Stimulated activated naive CD4-positive, alpha-beta T cell treated with Interleukin-2 at 50 U/mL for 16 hours (primary cell): Measurements from ENCODE around the gene VRK1.
"Not testable (repeated sequence)": the region's sequence is repeated elsewhere in the genome, so short reads cannot be mapped to it uniquely, and the experiment has no call there.

Experiments
- DNase-seq: peaks from one replicate; lab custom pipeline; 2025; lab: John Stamatoyannopoulos, UW

The VRK1 gene

DNA sequence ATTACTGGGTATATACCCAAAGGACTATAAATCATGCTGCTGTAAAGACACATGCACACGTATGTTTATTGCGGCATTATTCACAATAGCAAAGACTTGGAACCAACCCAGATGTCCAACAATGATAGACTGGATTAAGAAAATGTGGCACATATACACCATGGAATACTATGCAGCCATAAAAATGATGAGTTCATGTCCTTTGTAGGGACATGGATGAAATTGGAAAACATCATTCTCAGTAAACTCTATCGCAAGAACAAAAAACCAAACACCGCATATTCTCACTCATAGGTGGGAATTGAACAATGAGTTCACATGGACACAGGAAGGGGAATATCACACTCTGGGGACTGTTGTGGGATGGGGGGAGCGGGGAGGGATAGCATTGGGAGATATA, 86.8 kb downstream of the VRK1 start:
- not testable (repeated sequence) for DNase-seq

DNA sequence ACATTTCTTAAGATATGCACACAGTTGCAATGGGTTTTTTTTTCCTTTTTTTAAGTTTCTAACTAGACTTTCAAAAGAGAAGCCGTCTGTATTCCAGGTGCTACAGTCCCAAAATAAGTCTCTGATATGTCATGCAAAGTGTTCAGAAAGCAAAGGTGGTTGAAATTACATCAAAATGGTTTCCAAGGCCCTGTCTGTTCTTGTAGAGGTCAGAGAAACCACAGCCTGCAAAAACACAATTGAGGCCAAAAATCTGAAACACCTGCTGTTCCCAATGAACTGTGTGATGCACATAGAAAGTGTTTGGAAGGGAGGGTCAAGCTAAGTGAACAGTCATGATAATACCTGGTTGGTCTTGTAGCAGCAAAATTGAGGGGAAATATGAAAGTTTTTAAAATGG, 91.0 kb downstream of the VRK1 start:
- no peak for DNase-seq

DNA sequence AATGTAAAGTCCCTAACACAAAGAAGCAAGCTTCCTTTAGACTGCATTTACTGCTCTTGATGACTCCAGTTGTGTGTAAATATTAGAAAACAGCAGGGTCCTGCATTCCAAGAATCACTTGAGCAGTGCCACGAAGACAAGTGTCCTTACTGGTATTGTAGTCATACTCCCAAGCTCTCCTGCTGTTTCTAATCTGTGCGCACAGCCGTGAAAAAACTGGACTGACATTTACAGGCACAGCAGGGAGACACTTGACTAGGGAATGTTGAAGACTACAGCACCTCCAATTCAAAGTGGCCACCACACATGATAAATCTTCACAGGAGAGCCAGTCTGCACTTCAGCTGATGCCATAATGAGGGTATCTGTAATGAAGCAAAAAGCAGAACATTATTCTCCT, 91.4 kb downstream of the VRK1 start:
- DNase-seq, result no peak

DNA sequence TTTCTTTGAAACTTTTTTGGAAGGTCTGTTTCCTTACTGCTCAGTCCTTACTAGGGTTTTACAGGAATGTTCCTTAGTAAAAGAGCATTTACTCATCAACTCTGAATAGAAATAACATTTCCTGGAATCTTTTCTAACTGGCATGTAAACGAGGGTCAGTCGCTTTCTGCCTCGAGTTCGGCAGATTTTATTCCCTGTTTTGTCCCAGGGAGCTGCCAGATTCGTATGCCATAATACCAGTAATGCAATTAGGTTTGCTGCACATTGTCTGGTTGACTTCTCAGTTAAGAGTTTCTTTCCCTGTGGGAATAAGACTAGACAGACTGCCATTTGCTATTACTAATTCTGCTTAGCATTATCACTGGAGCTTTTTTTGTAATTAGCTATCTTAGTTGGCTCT, 91.9 kb downstream of the VRK1 start:
- no peak for DNase-seq

DNA sequence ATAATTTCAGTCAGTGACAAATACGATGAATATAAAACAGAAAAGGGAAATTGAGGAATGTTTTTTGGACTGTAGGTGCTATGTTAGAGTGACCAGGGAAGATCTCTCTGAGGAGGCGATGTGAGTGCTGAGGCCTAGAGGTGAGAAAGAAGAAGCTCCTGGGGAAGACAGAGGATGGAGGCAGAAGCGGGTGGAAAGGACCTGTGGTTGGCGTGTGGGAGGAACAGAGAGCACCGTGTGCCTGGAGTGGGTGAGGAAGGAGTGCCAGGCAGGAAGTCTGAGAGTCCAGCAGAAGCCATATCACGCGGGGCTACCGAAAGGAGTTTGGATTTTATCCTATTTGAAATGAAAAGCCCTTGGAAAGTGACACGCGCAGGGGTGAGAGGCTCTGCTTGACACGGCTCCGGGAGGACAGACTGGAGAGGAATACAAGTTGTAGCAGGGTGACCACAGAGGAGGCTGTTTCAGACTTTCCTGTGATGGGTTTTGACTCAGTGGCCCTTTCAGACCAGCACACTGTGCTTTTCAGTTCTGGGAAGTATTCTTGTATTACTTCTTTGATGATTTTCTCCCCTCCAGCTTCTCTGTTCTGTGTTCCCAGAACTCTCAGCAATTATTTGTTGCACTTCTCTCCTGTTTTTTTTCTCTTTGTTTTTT, 96.9 kb downstream of the VRK1 start:
- DNase-seq, result no peak

DNA sequence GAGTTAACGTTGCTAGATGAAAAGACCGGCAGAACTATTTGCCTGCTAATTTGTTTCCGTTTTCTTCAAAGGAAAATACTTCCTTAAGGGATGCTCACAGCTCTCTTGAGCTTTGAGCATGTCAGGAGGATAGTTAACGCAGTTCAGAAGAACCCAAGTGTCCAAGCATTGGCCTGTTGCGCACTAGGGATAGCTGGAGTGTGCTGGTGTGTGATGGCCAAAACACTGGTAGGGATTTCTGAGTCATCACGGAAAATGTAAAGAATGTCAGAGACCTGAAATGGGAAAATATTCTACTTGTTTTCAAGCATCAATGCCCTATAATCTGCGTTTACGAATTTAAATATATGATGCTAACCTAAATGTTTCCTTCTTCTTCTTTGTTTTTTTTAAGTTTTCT, 97.8 kb downstream of the VRK1 start:
- DNase-seq, result no peak

DNA sequence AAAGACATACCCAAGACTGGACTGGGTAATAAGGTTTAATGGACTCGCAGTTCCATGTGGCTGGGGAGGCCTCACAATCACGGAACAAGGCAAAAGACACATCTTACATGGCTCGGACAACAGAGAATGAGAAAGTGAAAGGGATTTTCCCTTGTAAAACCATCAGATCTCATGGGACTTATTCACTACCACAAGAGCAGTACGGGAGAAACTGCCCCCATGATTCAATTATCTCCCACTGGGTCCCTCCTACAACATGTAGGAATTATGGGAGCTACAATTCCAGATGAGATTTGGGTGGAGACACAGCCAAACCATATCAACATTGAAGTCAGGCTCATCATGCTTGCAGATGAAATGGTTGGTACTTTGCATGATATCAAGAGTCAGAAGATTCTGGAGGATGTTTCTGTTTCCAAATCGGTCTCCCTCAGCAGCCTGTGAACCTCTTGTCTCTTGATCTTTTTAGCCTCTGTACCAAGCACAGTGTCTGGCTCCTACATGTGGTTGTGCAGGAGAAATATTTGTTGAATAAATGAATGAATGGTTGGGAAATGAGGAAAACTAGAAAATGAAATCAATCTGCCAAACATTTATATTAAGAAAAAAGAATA, 98.6 kb downstream of the VRK1 start:
- no peak for DNase-seq

DNA sequence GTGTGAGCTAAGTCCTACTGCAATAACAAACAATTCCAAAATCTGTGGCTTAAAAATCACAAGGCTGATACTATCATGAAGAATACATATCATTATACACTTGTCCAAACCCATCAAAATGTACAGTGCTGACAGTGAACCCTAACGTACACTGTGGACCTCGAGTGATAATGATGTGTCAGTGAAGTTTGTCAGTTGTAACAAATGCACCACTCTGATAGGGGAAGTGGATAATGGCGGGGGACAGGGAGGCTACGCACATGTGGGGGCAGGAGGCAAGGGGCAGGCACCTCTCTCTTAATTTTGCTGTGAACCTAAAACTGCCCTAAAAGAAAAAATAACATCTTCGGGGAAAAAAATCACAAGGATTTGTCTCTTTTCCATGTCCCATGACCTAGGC, 100.0 kb downstream of the VRK1 start:
- DNase-seq, result no peak

DNA sequence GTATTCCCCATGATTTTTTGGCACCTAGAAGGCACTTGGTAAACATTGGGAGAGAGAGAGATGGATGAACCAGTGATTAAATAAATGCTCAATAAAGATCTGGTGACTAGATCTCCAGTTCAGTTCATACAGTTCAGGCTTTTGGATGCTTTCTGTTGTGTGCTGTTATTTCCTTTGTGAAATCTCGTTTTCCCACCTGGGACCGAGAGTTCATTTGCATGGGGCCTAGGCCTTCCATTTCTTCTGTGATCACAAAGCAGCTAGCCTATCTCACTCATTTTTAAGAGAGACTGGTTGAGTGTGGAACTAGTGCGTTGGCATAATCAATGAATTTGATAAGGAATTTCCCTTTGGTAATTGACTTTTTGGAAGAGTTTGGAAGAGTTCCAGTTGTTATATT, 104.0 kb downstream of the VRK1 start:
- no peak for DNase-seq

DNA sequence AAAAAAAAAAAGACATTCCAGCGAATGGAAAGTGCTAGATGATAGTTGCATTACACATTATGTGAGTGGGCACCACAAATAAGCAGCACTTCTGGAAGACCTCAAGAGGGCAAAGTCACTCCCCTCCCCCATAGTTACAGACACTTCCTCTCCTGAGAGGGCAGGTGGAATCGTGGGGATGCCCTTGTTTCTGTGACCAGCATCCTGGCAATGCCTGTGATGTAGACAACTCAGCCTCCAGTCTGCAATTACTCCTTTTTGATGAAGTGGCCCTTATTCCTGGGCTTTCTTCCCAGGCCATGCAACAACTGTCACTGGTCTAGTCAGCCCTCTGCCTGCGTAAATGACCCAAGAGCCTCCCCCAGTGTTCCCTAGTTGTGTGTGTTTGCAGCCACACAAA, 104.8 kb downstream of the VRK1 start:
- DNase-seq, result no peak

DNA sequence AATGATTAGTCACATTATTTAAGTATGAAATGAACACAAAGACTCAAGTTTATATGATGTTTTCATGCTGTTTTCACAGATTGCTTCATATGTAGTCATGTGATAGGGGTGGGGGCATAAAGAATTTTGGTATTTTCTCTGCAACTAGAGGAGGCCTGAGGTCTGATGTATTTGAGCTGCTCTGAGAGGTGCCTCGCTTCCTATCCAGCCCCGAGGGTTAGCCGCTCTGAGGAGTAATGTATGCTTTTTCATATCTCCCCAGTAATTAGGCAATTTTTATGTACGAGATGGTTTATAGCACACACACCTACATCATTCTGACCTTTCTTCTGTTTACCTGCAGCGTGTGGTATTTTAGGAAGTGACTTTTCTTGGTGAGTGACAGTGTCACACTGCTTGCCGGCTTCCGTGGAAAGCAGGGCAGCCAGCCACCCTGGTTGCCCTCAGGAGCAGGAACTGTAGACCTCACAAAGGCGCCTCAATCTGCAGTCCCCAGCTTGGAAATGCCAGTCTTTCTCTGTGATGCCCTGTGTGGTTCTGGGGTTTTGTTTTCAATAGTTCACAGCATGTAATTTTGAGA, 106.4 kb downstream of the VRK1 start:
- no peak for DNase-seq

DNA sequence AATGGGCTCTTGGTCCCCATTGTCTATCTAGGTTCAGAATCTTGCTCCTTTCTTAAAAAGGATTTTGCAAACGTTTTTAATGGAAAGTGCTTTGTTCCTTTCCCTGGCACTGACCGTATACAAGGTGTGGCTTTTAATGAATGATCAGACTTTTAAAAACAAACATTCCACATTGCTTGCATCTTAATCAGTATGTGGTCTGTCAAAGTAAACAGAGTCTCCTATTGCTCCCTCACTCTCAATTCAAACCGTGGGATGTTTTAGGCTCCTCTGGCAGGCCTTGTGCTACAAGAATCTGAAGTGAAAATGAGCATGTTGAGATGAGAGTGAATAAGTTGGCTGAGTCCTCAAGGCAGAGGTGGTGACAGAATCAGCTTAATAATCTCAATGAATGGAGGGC, 107.0 kb downstream of the VRK1 start:
- DNase-seq, result no peak

DNA sequence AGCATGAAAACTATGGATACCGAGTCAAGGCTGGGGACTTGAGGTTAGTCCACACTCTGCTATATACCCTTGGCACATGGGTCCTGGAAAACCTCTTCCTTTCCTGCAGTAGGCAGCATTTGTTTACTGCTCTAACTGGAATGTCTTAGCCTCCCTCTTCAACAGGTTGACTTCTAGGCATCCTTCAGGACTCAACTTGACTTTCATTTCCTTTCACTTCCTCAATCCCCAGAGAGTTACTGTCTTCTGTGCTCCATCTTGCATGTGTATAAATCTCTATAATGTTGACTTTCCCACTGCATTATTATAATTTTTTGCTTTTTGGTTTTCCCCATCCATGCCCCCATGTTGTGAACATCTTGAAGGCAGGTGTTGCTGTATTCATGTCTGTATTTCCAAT, 107.9 kb downstream of the VRK1 start:
- no peak for DNase-seq

DNA sequence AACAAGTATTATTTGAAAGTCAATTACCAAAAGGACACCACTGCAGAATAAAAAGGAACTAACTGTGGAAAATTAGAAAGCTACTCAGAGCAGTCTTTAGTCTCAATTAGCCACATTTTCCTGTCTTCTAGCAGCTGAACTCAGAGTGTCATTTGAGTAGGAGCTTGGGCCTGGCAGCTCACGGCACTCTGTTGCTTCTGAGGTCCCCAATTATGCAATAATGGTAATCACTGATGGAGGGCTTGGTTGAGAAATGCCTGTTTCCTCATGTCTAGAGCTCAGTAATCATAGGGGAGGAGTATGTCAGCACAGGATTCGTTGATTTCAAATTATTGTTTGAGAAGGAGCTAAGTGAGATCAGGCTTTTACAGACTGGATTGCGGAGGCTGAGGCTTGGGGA, 108.6 kb downstream of the VRK1 start:
- no peak for DNase-seq

DNA sequence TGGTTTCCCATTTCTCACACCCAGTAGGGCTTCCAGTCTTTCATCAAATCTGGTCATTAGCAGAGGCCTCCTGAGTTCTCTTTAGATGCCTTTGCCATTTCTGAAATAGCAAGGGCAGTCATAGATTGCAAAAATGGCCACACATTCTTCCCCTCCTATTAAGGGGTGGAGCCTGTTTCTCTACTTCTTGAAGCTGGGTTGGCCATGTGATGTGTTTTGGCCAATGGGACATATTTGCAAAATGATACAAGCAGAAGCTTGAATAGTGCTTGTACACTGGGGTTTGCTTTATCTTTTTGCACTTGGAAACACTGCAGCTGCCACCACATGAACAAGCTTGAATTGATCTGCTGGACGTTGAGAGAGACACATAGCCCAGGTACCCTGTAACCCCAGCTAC, 109.3 kb downstream of the VRK1 start:
- no peak for DNase-seq

DNA sequence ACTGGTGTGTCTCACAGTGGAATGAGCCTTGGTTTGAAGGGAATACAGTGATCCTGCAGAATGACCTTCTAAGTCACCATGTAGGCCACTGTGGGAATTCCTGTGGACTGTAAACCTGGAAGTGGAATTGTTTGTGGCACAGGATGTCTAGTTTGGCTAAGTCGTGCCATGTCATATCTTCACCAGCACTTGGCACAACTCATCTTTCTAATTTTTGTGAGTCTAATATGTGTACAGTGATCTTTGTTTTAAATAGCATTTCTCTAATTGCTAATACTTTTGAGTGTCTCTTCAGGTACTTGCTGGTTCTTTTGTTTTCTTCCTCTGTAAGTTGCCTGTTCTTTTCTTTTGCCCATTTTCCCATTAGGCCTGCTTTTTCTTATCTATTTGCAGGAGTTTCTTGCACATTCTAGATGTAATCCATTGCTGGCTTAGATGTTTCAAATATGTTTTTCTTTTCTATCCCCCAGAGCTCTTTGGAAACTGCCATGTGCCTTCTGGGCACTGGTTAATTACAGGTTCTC, 112.7 kb downstream of the VRK1 start:
- DNase-seq, result no peak

DNA sequence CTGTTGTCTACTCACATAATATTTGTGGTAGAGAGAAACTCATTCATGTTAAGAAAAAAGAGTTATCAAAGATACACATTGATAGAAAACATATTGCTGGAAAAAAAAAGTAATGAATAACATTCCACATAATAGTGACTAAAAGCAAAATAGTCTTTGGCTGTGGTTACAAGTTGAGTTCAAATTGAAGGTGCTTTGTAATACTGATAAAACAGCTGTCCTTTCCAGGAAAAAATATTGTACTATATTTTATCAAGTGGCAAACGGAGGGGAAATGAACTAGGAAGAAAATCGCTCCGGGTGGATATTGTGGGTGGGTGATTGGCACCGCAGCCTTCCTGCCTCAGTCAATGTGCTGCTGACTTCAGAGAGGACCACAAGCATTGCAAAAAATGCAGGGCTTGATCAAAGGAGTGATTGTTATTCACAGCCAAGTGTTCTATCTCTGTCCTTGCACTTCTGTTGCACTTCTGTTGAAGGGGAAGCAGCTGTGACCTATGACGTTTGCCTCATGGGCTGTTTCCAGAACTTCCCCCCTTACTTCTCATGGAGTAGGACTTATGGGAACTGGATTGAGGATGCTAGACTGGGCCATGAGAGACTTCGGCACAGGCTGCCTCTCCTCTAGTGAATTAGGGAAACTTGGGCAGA, 114.4 kb downstream of the VRK1 start:
- no peak for DNase-seq

DNA sequence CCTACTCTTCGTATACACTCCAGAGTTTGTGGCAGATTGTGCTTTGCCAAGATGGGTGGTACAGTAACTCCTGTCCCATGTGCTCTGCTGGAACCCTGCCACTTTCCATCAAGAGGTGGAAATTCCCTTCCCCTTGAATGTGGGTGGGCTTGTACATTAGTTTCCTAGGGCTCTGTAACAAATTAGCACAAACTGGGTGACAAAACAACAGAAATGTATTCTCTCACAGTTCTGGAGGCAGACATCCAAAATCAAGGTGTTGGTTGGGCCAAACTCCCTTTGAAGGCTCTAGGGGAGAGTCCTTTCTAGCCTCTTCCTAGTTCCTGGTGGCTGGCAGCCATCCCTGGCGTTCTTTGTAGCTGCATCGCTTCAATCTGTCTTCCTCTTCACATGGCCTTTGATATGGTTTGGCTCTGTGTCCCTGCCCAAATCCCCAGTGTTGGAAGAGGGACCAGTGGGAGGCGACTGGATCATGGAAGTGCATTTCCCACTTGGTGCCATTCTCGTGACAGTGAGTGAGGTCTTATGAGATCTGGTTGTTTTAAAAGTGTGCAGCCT, 117.5 kb downstream of the VRK1 start:
- no peak for DNase-seq

DNA sequence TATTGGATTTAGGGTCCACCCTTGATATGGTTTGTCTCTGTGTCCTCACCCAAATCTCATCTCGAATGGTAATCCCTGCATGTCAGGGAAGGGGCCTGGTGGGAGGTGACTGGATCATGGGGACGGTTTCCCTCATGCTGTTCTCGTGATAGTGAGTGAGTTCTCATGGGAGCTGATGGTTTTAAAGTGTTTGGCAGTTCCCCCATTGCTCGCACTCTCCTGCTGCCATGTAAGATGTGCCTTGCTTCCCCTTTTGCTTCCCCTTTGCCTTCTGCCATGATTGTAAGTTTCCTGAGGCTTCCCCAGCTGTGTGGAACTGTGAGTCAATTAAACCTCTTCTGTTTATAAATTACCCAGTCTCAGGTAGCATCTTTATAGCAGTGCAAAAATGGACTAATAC, 118.3 kb downstream of the VRK1 start:
- no peak for DNase-seq

DNA sequence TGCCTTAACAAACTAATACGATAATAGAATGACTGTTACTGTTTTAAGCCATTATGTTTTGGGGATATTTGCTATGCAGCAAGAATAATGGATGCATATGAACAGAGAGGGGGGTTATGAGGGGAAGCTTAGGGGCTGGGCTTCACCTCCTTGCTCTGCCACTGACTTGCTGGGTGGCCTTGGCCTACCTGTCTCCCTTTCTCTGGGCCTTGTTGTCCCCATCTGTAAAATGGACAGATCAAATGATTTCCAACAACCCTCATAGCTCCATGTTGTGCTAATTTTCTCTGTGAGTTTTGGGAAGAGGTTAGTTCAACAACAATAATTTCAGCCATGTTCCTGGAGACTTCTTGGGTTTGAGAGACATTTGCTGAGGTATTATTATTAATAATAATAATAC, 119.6 kb downstream of the VRK1 start:
- no peak for DNase-seq

DNA sequence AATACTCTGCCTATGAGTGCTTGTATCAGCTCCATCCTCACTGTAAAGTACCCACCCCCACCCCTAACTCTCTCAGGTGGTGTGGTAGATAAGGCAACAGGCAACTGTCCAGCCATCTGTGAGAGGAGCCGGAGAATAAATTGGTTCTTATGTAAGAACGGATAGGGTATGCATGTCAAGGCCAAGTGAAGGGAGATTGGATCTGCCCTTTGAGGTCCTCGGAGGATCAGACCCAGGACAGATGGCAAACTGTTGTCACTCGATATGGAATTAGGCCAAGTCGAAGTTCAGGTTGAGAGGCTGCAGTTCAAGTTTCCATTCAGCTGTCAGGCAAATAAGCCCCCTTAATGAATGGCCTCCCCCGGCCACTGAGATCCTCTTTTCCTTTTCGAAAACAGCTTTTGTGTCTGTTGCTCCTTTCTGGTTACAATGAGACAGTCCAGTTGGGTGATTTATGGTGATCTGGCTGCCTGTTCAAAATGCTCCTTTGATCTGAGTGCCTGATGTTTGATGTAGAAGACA, 120.3 kb downstream of the VRK1 start:
- no peak for DNase-seq

DNA sequence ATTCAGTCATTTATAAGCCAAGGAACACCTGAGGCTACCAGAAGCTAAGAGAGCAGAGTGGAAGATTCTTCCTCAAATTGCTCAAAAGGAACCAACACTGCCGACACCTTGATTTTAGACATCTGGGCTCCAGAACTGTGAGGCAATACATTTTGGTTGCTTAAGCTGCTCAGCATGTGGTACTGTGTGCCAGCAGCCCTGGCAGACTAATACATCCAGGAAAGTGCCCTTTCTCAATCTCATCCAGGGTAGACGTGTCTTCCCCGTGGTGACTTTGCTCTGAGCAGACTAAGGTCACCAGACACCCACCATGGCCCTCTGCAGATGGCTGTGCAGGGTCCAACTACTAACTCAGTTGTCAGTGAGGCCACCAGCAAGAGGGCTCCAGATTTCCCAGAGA, 122.8 kb downstream of the VRK1 start:
- DNase-seq, result no peak

DNA sequence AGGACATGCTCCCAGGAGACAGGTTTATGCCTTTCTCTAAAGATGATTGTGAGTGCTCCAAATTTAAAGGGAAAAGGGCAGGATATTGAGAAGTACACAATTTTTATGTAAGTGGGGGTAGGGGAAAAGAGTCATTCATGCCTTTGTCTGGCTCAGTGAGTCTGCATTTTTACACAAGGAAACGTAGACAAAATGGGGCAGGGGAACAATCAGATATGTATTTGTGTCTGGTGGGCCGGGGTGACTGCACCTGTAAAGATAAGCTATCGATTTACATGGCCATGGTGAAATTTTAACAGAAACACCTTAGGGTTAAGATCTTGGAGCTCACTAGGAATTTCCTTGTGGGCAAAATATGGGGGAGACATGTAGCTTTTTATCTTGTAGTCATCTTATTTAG, 123.6 kb downstream of the VRK1 start:
- no peak for DNase-seq
